ENCODE results near the gene SRGAP1. TPM values are rescaled to one million over a fixed set of nuclear protein-coding genes. Genes with fewer than 3 reads are reported as not detected.

Gene SRGAP1
- total and polyA plus RNA-seq, 2 of the 8 experiments (the other 6 are each of a cell fraction or from before 2014, with no cell fraction given), result 3.2 to 7.3 TPM

GRCh38 chr12:64160711-64161060, 316.2 kb downstream of the SRGAP1 start:
- H3K27me3 ChIP-seq (replicated peaks in 1 of 4; ENCODE audit: control insufficient read depth in 3 of 4, extremely low read depth in 1 of 4, insufficient read depth in 3 of 4, low read length in 3 of 4), result peaks cover 0 to 1% (median 0%) of the 10 kb centered on the region in 4 experiments; a peak in 1 of 7 replicates
- no peaks in the 10 kb centered on the region for H3K4me1 ChIP-seq (replicated peaks in 1 of 4; ENCODE audit: control insufficient read depth in 3 of 4, insufficient read depth in 4 of 4, low read length in 3 of 4)
- H3K9me3 ChIP-seq (ENCODE audit: insufficient read depth in 2 of 2, low read depth in 1 of 2, low read length in 1 of 2), result 0 out of 4 replicates have a peak, but pooled peaks cover 0 to 3% of the 10 kb centered on the region in 2 experiments
- no peak overlapping the region for H3K23ac ChIP-seq (ENCODE audit: insufficient read length)
- H2BK5ac ChIP-seq (ENCODE audit: low read depth, low read length), result no peak overlapping the region
- no peaks in the 10 kb centered on the region for H3K79me2 ChIP-seq (ENCODE audit: control insufficient read depth in 1 of 2, insufficient read depth in 2 of 2, low read length in 2 of 2)
- FAIRE-seq (no peak), DNase-seq (ENCODE audit: low read depth in 1 of 2, low spot score in 2 of 2) (no peak)
- no peak overlapping the region for H4K91ac ChIP-seq (replicated peaks; ENCODE audit: insufficient read length, low read length)
- CTCF ChIA-PET (ENCODE audit: partially characterized antibody), result no interaction called here
- no peak overlapping the region for H2BK12ac ChIP-seq (ENCODE audit: low read depth, low read length)
- H4K5ac ChIP-seq (ENCODE audit: insufficient read length, low read depth, low read length), result no peak overlapping the region
- no peak overlapping the region for H2BK120ac ChIP-seq (replicated peaks; ENCODE audit: low read depth, low read length)
- H2BK15ac ChIP-seq (ENCODE audit: low read length), result no peak overlapping the region
- no peak overlapping the region for H2BK20ac ChIP-seq (ENCODE audit: low read length)
- H4K8ac ChIP-seq (ENCODE audit: extremely low read depth, insufficient read depth, low read length), result no peak overlapping the region
- H3K4ac ChIP-seq (replicated peaks; ENCODE audit: insufficient read length, low read depth, low read length), result no peak overlapping the region
- H3K27ac ChIP-seq (ENCODE audit: low read depth, low read length), result no peak overlapping the region
- H4K20me1 ChIP-seq (replicated peaks in 1 of 2; ENCODE audit: control insufficient read depth in 1 of 2, insufficient read depth in 2 of 2, low read length in 2 of 2), result no peaks in the 10 kb centered on the region
- no peaks in the 10 kb centered on the region for H3K36me3 ChIP-seq (ENCODE audit: control insufficient read depth in 2 of 4, insufficient read depth in 4 of 4, low read length in 3 of 4)
- H3K23me2 ChIP-seq (ENCODE audit: low read depth, low read length), result no peaks in the 10 kb centered on the region
- no peak overlapping the region for H3K14ac ChIP-seq (ENCODE audit: insufficient read length)
- WGBS, 2 experiments (ENCODE audit: extremely low coverage in 1 of 2, insufficient coverage in 1 of 2, insufficient read length in 1 of 2, insufficient replicate concordance in 2 of 2, low coverage in 1 of 2, low lambda C conversion rate in 2 of 2, missing lambda C conversion rate in 1 of 2), result 94% methylated on average over 2 of the region's 2 CpGs; no CpG with 5 or more reads in 1 of the 2 experiments
- no peak overlapping the region for H2AK5ac ChIP-seq (ENCODE audit: low read depth, low read length)
- POLR2A ChIA-PET (ENCODE audit: partially characterized antibody), result interaction anchor here (0.6 kb wide), 1 partner anchor 116 kb away, joined by 3 read pairs; no protein-coding TSS in a partner anchor
- H3K4me2 ChIP-seq (ENCODE audit: insufficient read depth in 1 of 2, low read depth in 2 of 2, low read length in 2 of 2), result no peak overlapping the region
- no peak overlapping the region for H3K56ac ChIP-seq (replicated peaks; ENCODE audit: insufficient read length, low read depth, low read length)
- no peak overlapping the region for H3K18ac ChIP-seq (ENCODE audit: extremely low read depth, low read length)
- no peak overlapping the region for H3K9ac ChIP-seq (replicated peaks in 1 of 4; ENCODE audit: extremely low read depth in 1 of 4, low read depth in 3 of 4, low read length in 3 of 4)
- no peak overlapping the region for H3K4me3 ChIP-seq (ENCODE audit: extremely low read depth in 1 of 4, insufficient read depth in 2 of 4, low read depth in 3 of 4, low read length in 4 of 4)
- TF ChIP-seq SIX5 (IDR thresholded peaks at IDR 0.05; ENCODE audit: low read depth, low read length) (no peak), BACH1 (IDR thresholded peaks at IDR 0.05; ENCODE audit: low read length) (no peak), KDM1A (IDR thresholded peaks at IDR 0.05; ENCODE audit: borderline replicate concordance, low read length) (no peak), SRF (IDR thresholded peaks at IDR 0.05; ENCODE audit: low read depth, low read length) (no peak), CTBP2 (IDR thresholded peaks at IDR 0.05; ENCODE audit: borderline replicate concordance, insufficient read depth, insufficient read length, low read length) (no peak), SP2 (IDR thresholded peaks at IDR 0.05; ENCODE audit: low read length) (no peak), CTCF (IDR thresholded peaks at IDR 0.05; ENCODE audit: control extremely low read depth in 1 of 3, insufficient read depth in 1 of 3, low read depth in 1 of 3, low read length in 3 of 3) (no peak)
- H3K79me1 ChIP-seq (ENCODE audit: low read depth, low read length), result no peaks in the 10 kb centered on the region
- H2AFZ ChIP-seq (ENCODE audit: low read length), result no peak overlapping the region
